ENCODE measurements around the gene LIN7A. TPM values are rescaled to one million over a fixed set of nuclear protein-coding genes. Genes with fewer than 3 reads are reported as not detected.

Gene LIN7A
- total and polyA plus RNA-seq, 12 donors, result 0.35 to 6.0 (median 2.7) TPM

DNA sequence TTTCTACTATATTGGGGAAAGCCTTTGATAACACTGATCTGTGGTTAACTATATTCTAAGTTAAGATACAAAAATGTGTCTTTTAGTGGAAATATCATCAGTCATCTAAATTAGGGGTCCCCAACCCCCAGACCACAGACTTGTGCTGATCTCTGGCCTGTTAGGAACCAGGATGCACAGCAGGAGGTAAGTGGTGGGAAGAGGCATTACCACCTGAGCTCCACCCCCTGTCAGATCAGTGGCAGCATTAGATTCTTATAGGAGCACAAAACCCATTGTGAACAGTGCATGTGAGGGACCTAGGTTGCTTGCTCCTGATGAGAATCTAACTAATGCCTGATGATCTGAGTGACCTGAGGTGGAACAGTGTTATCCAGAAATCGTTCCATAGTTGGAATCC is 28.3 kb upstream of the LIN7A start:
- Histone ChIP-seq H3K27ac (no peak overlapping the region), H3K4me1 (replicated peaks in 1 of 2) (no peaks in the 10 kb centered on the region), H3K27me3 (no peaks in the 10 kb centered on the region), H3K36me3 (replicated peaks in 1 of 2) (no peaks in the 10 kb centered on the region), H3K9me3 (replicated peaks in 1 of 3) (peaks cover 0 to 4% (median 0%) of the 10 kb centered on the region in 3 donors), H3K4me3 (no peak overlapping the region)
- DNase-seq, result no peak
- TF ChIP-seq POLR2A (IDR thresholded peaks at IDR 0.05) (no peak), CTCF (IDR thresholded peaks at IDR 0.05) (no peak)
- intact Hi-C loops (cut with DNase I), result no loop called here
- WGBS, 4 donors, result 63 to 69% (median 68%) methylated on average over 1 of the region's 1 CpG

DNA sequence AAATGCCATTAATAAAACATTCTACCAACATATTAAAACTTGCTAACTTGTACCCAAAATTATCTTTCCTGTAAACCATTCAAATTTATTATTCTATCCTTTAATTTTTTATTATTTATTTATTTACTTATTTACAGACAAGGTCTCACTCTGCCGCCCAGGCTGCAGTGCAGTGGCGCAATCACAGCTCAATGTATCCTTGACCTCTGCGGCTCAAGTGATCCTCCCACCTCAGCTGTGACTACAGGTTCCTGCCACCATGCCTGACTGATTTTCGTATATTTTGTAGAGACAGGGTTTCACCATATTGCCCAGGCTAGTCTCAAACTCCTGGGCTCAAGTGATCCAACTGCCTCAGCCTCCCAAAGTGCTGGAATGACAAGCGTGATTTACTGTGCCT is 20.4 kb upstream of the LIN7A start:
- H3K27ac ChIP-seq, result no peak overlapping the region
- no peaks in the 10 kb centered on the region for H3K4me1 ChIP-seq (replicated peaks in 1 of 2)
- H3K27me3 ChIP-seq, result no peaks in the 10 kb centered on the region
- H3K4me3 ChIP-seq, result no peak overlapping the region
- H3K9me3 ChIP-seq (replicated peaks in 1 of 3), result no peaks in the 10 kb centered on the region
- 62 to 85% (median 76%) methylated on average over 5 of the region's 5 CpGs for WGBS, 4 donors
- intact Hi-C loops (cut with DNase I), result no loop called here
- TF ChIP-seq POLR2A (IDR thresholded peaks at IDR 0.05) (no peak), CTCF (IDR thresholded peaks at IDR 0.05) (no peak)
- no peak for DNase-seq
- no peaks in the 10 kb centered on the region for H3K36me3 ChIP-seq (replicated peaks in 1 of 2)

DNA sequence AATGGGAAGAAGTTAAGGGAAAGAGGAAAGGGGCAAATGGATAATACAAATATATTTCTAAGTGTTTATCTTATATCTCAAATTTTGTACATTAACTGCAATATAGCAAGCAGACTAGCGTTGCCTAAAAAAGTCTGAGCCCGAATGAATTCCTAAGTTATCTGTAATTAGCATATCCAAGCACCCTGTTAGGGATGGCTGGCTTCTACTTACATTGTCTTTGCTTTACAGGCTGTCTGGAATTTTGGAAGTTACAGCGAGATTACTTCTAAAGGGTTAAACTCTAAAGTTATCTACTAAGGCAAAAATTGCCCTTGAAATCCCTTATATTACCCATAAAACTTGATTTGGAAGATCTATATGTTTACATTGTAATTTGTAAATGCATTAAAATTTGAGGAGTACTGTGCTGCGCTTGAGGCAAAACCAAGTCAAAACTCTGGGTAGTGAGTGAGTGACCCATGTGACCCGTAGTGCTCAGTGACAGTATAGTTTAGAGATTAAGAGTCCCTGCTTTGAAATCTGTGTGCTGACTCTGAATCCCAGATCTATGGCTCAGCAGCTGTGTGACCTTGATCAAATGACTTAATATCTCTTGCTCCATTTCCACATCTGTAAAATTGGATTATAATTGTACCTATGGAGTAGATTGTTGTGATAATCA is 17.3 kb upstream of the LIN7A start:
- DNase-seq, result no peak
- intact Hi-C loops (cut with DNase I), result no loop called here
- no peaks in the 10 kb centered on the region for H3K36me3 ChIP-seq (replicated peaks in 1 of 2)
- H3K4me3 ChIP-seq, result no peak overlapping the region
- no peaks in the 10 kb centered on the region for H3K9me3 ChIP-seq (replicated peaks in 1 of 3)
- WGBS, 4 donors, result 52 to 69% (median 62%) methylated on average over 5 of the region's 5 CpGs
- no peaks in the 10 kb centered on the region for H3K4me1 ChIP-seq (replicated peaks in 1 of 2)
- H3K27me3 ChIP-seq, result no peaks in the 10 kb centered on the region
- H3K27ac ChIP-seq, result no peak overlapping the region
- TF ChIP-seq POLR2A (IDR thresholded peaks at IDR 0.05) (no peak), CTCF (IDR thresholded peaks at IDR 0.05) (no peak)

GRCh38 chr12:80952443-80952842 is 14.7 kb upstream of the LIN7A start:
- no peak for TF ChIP-seq CTCF (IDR thresholded peaks at IDR 0.05)
- no peak for TF ChIP-seq POLR2A (IDR thresholded peaks at IDR 0.05)
- Histone ChIP-seq H3K4me1 (replicated peaks in 1 of 2) (no peaks in the 10 kb centered on the region), H3K27ac (no peak overlapping the region), H3K36me3 (replicated peaks in 1 of 2) (no peaks in the 10 kb centered on the region), H3K9me3 (replicated peaks in 1 of 3) (no peaks in the 10 kb centered on the region), H3K4me3 (no peak overlapping the region), H3K27me3 (no peaks in the 10 kb centered on the region)
- intact Hi-C loops (cut with DNase I), result no loop called here
- DNase-seq, result no peak

Measured in adrenal gland (tissue), 12 donors.